GM12873 (cell line): ENCODE results near the gene RSBN1.

Experiments used
- CTCF ChIP-seq: IDR thresholded peaks from 2 replicates; pipeline ENCODE4 v1.5.1; 2012; ENCODE audit warnings: low read depth, mild to moderate bottlenecking, moderate library complexity, low read length, control low read depth; ENCODE audit not compliant: insufficient read depth; ENCODE audit errors: missing control alignments

Gene RSBN1

DNA sequence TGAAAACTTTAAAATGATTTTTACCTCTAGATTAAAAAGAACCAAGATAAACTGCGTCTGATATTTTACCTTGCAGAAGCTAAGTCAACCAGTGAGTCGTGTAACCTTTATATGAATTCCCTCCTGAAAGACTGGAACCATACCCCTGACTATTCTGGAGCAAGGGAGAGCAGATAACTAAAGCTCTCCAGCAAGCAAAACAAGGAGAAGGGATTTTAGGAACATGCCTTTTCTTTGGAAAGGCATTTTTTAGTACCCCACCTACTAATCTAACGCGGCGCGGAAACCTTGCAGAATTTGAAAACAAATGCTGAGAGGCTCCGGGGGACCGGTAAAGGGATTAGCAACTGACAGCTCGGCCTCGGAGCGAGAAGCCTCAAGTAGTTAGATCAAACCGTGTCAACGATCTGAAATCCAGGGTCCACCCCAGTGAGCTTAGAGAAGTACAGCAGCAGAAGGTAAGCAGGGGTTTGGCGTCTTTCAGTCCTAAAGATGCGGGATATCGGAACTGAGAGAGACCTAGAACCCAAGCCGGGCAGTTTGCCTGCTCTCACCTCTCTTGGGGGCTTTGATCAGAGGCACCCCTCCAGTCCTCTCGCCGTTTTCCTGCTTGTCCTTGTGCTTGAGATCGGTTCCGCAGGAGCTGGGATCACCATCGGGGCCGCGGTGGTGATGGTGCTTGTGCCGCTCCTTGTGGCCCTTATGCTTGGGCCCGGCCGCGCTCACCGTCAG, 954 bp downstream of the RSBN1 start:
- no peak for TF ChIP-seq CTCF

DNA sequence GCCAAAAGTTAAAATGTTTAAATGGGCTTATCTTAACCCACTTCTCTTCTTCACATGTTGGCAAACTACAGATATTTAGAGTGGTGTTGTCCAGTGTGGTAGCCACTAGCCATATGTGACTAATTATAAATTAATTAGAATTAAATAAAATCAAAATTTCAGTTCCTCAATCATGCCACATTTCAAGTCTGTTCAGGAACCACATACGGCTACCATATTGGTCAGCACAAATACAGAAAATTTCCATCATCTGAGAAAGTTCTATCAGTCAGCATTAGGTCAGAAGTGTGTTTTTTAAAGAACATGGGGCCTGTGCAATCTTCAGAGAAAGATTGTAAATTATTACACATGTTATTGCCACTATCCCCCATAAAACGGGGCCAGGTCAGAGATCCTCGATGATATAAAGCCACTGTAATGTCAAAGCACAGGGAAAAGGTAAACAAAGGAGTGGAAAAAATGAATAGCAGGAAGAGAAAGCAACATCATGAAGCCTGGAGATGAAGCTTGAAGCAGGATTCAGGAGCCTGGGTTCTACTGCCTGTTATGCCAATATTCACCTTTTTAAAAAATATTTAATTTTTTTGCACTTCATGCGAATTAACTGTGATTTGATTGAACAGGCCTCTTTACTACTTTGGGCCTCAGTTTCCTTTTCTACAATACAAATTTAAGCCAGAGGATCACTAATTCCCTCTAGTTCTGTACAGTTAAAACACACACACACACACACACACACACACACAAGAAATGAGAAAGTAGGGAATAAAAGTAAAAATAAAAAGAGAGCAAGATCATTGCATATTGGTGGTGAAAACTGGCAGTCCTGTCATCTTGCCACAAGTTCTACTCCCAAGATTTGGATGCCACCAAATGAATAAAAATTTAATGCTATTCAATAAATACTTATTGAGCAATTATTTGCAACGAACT, 2.3 kb downstream of the RSBN1 start:
- no peak for TF ChIP-seq CTCF

- TF ChIP-seq CTCF, result no peak
Measured at GRCh38 chr1:113808450-113809195, 3.7 kb downstream of the RSBN1 start.

GRCh38 chr1:113805639-113806038, 6.6 kb downstream of the RSBN1 start:
- TF ChIP-seq CTCF, result no peak

- no peak for TF ChIP-seq CTCF
Measured at GRCh38 chr1:113805256-113805531, 7.1 kb downstream of the RSBN1 start.

- no peak for TF ChIP-seq CTCF
Measured at GRCh38 chr1:113804421-113805255, 7.6 kb downstream of the RSBN1 start.
